Ascending aorta (tissue), 2 donors: Measurements from ENCODE around the gene MRAP. TPM values are rescaled to one million over a fixed set of nuclear protein-coding genes. Genes with fewer than 3 reads are reported as not detected.
A peak's percentile ranks its signal among the peaks of the same experiment; 100 is the strongest.

ENCODE experiments used
- DNase-seq, 2 donors: peaks; one replicate each; pipeline ENCODE4 v3.0.0-alpha.2; 2019; ENCODE audit warnings: low spot score in 2 of 2
- H3K27ac ChIP-seq, 2 donors: fragments of 200-600 bp; sonication (generic); one replicate each; pipeline ENCODE4 v1.5.1; 2016 to 2017; ENCODE audit warnings: mild to moderate bottlenecking in 1 of 2
- H3K27me3 ChIP-seq: fragments of 200-600 bp; sonication (generic); one replicate; pipeline ENCODE4 v1.5.1; 2017
- H3K36me3 ChIP-seq, 2 donors: fragments of 200-600 bp; sonication (generic); one replicate each; pipeline ENCODE4 v1.5.1; 2016
- H3K4me1 ChIP-seq, 2 donors: fragments of 200-600 bp; sonication (generic); one replicate each; pipeline ENCODE4 v1.5.1; 2016 to 2017; ENCODE audit warnings: mild to moderate bottlenecking in 1 of 2
- H3K4me3 ChIP-seq, 2 donors: fragments of 200-600 bp; sonication (generic); one replicate each; pipeline ENCODE4 v1.5.1; 2016 to 2017; ENCODE audit warnings: mild to moderate bottlenecking in 1 of 2
- H3K9me3 ChIP-seq, 2 donors: fragments of 200-600 bp; sonication (generic); one replicate each; pipeline ENCODE4 v1.5.1; 2016
- CTCF ChIP-seq, 3 experiments: fragments of 200-600 bp in 2 of 3; fragments of 450-650 bp in 1 of 3; sonication (generic) in 2 of 3; IDR thresholded peaks; one replicate each; pipeline ENCODE4 v1.5.1; 2016 to 2019; ENCODE audit warnings: antibody characterized with exemption in 3 of 3, mild to moderate bottlenecking in 1 of 3, moderate library complexity in 1 of 3
- intact Hi-C: fragments of 100-400 bp; cut with DNase I; formaldehyde crosslinking; loops from one replicate; pipeline ENCODE4 v1.15.1; 2023
- total RNA-seq: library from RNA; depleted of rRNA; stranded (reverse); fragments of >200 nt; gene quantifications from one replicate; pipeline ENCODE4 v1.1.0, GENCODE V29; 2016

The MRAP gene
- total RNA-seq, 1 donor from 2014 or later, result not detected

- Histone ChIP-seq H3K27ac (no peak overlapping the region), H3K36me3 (peaks cover 81 to 91% of the 10 kb centered on the region in 2 donors), H3K4me3 (no peak overlapping the region), H3K4me1 (peaks cover 0 to under 1% of the 10 kb centered on the region in 2 donors), H3K9me3 (no peaks in the 10 kb centered on the region), H3K27me3 (no peaks in the 10 kb centered on the region)
- no peak for TF ChIP-seq CTCF (IDR thresholded peaks at IDR 0.05)
- intact Hi-C loops, result no loop called here
- no peak for DNase-seq
These were observed 24.0 kb downstream of the MRAP start for GRCh38 chr21:32322676-32323075.

- no peaks in the 10 kb centered on the region for H3K9me3 ChIP-seq
- DNase-seq, result no peak
- TF ChIP-seq CTCF (IDR thresholded peaks at IDR 0.05), result no peak
- no peaks in the 10 kb centered on the region for H3K27me3 ChIP-seq
- H3K4me1 ChIP-seq, result peaks cover 15 to 20% of the 10 kb centered on the region in 2 donors
- intact Hi-C loops, result no loop called here
- no peak overlapping the region for H3K4me3 ChIP-seq
- no peak overlapping the region for H3K27ac ChIP-seq
- H3K36me3 ChIP-seq, result peaks cover 54 to 63% of the 10 kb centered on the region in 2 donors
These were observed 27.1 kb downstream of the MRAP start for GRCh38 chr21:32325706-32326105.

GRCh38 chr21:32328595-32328994 lies 29.9 kb downstream of the MRAP start:
- Histone ChIP-seq H3K9me3 (no peaks in the 10 kb centered on the region), H3K27me3 (no peaks in the 10 kb centered on the region), H3K4me3 (no peak overlapping the region), H3K27ac (peak overlapping the region; percentile 81 to 89), H3K4me1 (peaks cover 15 to 20% of the 10 kb centered on the region in 2 donors), H3K36me3 (peaks cover 52 to 58% of the 10 kb centered on the region in 2 donors)
- DNase-seq, result no peak
- no peak for TF ChIP-seq CTCF (IDR thresholded peaks at IDR 0.05)
- intact Hi-C loops, result loop anchor here (2.0 kb wide), 3 partner anchors 44 to 84 kb away; partner anchors contain the start of genes EVA1C and MIS18A

DNA sequence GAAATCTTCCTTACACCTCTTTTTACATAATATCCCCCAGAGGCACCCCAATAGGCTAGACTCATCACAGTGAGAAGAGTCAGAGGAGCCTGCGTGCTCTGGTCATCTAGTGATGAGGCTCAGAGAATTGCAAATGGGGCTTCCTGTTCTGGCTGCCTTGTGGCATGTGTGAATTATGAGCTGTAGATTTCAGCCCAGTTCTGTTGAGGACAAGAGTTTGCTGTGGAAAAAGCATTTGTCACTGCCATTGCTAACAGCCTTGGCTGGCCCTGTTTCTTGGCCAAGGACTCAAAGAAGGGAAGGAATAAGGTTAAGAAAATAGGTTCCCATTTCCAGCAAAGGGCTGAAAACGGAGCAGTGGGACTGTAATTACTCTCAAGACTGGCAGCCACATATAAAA lies 30.7 kb downstream of the MRAP start:
- Histone ChIP-seq H3K9me3 (no peaks in the 10 kb centered on the region), H3K4me3 (no peak overlapping the region), H3K4me1 (peaks cover 15 to 20% of the 10 kb centered on the region in 2 donors), H3K27me3 (no peaks in the 10 kb centered on the region), H3K36me3 (peaks cover 51 to 58% of the 10 kb centered on the region in 2 donors), H3K27ac (peak overlapping the region; percentile 81 to 89)
- peak in 1 of 2 donors; percentile 86 for DNase-seq
- intact Hi-C loops, result loop anchor here (2.0 kb wide), 3 partner anchors 43 to 83 kb away; partner anchors contain the start of genes EVA1C and MIS18A
- no peak for TF ChIP-seq CTCF (IDR thresholded peaks at IDR 0.05)

DNA sequence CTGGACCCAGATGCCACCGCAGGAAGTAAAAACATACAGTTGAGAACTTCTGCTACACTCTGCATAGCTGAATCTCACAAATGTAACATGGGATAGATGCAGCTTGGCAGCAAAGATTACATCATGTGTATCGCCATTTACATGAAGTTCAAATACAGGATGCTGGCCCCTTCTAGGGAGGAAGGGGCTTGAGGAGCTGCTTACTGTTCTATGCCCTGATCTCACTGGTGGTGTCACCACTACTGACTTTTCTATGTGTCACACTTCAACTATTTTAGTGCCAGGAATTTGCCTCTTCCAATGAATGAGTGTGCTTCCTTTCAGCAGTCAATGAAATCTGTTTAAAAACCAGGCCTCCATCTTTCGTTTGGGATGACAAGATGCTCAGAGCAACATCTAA lies 31.1 kb downstream of the MRAP start:
- peak in 1 of 2 donors; percentile 62 for DNase-seq
- H3K27me3 ChIP-seq, result no peaks in the 10 kb centered on the region
- peak overlapping the region; percentile 81 to 89 for H3K27ac ChIP-seq
- H3K9me3 ChIP-seq, result no peaks in the 10 kb centered on the region
- peaks cover 51 to 58% of the 10 kb centered on the region in 2 donors for H3K36me3 ChIP-seq
- peaks cover 15 to 20% of the 10 kb centered on the region in 2 donors for H3K4me1 ChIP-seq
- no peak overlapping the region for H3K4me3 ChIP-seq
- intact Hi-C loops, result loop anchor here (2.0 kb wide), 3 partner anchors 43 to 83 kb away; partner anchors contain the start of genes EVA1C and MIS18A
- TF ChIP-seq CTCF (IDR thresholded peaks at IDR 0.05), result no peak
